NK-92 treated with Interleukin-12 subunit alpha and Interleukin-12 subunit beta, amount 100 ng/mL, for 24 hours (cell line): ENCODE measurements around the gene COL4A4.

Experiments
- DNase-seq: peaks from one replicate; lab custom pipeline; 2025; lab: John Stamatoyannopoulos, UW

Gene COL4A4

GRCh38 chr2:226979004-226979403, 185.0 kb downstream of the COL4A4 start:
- no peak for DNase-seq

GRCh38 chr2:226978300-226978699, 185.7 kb downstream of the COL4A4 start:
- no peak for DNase-seq

- DNase-seq: no peak
Measured at GRCh38 chr2:226977775-226978190, 186.2 kb downstream of the COL4A4 start.

- DNase-seq: no peak
Measured at GRCh38 chr2:226973816-226974215, 190.2 kb downstream of the COL4A4 start.

GRCh38 chr2:226971770-226972169, 192.2 kb downstream of the COL4A4 start:
- DNase-seq: no peak

GRCh38 chr2:226971084-226971483, 192.9 kb downstream of the COL4A4 start:
- no peak for DNase-seq

GRCh38 chr2:226970362-226970761, 193.6 kb downstream of the COL4A4 start:
- no peak for DNase-seq

- no peak for DNase-seq
Measured at GRCh38 chr2:226969417-226970080, 194.5 kb downstream of the COL4A4 start.

GRCh38 chr2:226965376-226965775, 198.6 kb downstream of the COL4A4 start:
- no peak for DNase-seq

- no peak for DNase-seq
Measured at GRCh38 chr2:226963528-226963927, 200.5 kb downstream of the COL4A4 start.

- DNase-seq: no peak
Measured at GRCh38 chr2:226962176-226962773, 201.7 kb downstream of the COL4A4 start.

- no peak for DNase-seq
Measured at GRCh38 chr2:226959418-226959817, 204.6 kb downstream of the COL4A4 start.

- DNase-seq: no peak
Measured at GRCh38 chr2:226956659-226957058, 207.3 kb downstream of the COL4A4 start.

- no peak for DNase-seq
Measured at GRCh38 chr2:226953826-226954225, 210.2 kb downstream of the COL4A4 start.

GRCh38 chr2:226953206-226953605, 210.8 kb downstream of the COL4A4 start:
- DNase-seq: no peak
